Brain pericyte (primary cell): ENCODE data around the gene CDH26.
A peak's percentile ranks its signal among the peaks of the same experiment; 100 is the strongest.

Experiments
- DNase-seq: peaks from one replicate; pipeline ENCODE4 v3.0.0-alpha.2; 2012; ENCODE audit warnings: low read depth, low spot score

Gene CDH26

GRCh38 chr20:59985164-59985563 is 26.9 kb downstream of the CDH26 start:
- no peak for DNase-seq

DNA sequence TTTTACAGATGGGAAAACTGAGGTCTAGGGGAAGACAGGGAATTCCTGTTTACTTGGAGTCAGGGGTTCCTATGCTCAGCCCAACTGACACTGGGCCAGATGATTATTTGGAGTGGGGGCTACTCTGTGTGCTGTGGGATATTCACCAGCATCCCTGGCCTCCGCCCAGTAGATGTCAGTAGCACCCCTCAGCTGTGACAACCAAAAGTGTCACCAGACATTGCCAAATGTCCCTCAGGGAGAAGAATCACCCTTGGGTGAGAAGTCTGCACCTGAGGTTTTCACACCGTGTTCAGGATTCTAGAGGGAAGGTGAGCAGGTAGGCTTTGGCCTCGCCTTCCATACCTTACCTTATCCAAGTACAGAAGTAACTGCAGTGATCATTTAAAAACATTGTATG is 27.6 kb downstream of the CDH26 start:
- DNase-seq: no peak

- DNase-seq: no peak
Measured at GRCh38 chr20:59987135-59987534, 28.9 kb downstream of the CDH26 start.

- no peak for DNase-seq
Measured at GRCh38 chr20:59988141-59988540, 29.9 kb downstream of the CDH26 start.

- no peak for DNase-seq
Measured at GRCh38 chr20:59992526-59993084, 34.4 kb downstream of the CDH26 start.

DNA sequence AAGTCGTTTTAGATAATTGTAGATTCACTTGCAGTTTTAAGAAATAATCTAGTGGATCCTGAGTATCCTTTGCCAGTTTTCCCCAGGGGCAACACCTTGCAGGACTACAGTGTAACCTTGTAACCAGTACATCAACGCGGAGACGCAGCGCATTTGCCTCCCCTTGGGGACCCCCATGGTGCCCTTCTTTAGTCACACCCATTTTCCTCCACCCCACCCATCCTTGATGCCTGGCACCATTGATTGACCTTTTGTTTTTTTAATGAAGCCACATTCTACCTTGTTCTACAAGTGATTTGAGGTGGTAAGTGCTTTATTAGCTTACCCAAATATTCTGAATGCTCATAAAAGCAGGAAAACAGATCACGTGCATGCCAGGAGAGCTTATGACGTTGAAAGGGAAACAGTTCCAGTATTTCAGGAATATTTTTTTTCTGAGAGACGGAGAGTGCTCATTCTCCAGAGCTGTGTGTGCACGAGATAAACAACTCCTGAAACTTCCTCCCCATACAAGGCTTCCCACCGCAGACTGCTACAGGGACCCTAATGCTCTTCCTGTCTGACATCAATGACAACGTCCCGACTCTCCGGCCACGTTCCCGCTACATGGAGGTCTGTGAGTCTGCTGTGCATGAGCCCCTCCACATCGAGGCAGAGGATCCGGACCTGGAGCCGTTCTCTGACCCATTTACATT is 35.7 kb downstream of the CDH26 start:
- DNase-seq: no peak

GRCh38 chr20:59994697-59995122 is 36.5 kb downstream of the CDH26 start:
- DNase-seq: peak; percentile 40

DNA sequence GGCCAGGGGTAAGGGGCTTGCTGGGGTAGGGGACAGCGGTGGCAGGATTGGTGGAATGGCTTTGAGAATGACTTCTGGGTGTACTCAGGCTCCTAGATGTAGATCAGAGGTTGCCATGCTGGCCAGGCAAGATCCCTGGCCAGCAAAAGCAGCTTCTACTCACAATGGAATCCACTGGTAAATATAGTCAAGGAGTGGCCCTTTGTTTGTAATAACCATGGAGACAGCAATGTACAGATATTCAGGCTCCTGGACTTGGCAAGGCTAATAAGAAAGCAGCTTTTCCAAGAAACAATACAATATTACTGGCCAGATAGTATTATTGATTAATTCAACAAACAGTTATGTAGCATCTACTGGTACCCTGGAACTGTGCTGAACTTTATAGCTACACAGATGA is 37.9 kb downstream of the CDH26 start:
- DNase-seq: no peak

DNA sequence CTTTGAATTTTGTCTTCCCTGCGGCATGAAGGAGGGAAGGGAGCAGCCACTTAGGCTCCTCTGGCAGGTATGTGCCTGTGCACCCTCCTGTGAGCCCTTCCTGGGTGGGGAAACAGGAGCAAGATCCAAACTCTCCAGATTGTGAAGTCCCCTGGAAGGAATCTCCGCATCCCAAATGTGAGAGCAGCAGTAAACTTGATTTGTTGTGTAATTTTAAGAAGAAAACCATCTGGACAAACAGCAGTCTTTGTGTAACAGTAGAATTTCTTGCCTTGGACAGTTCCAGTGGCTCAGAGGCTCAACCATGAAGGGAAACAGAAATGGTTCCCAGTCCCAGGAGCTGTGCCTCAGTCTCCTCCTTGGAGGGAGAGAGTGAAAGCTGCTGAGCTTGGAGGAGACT is 39.7 kb downstream of the CDH26 start:
- no peak for DNase-seq

- no peak for DNase-seq
Measured at GRCh38 chr20:59999502-59999901, 41.3 kb downstream of the CDH26 start.

- no peak for DNase-seq
Measured at GRCh38 chr20:60000271-60001042, 42.2 kb downstream of the CDH26 start.

DNA sequence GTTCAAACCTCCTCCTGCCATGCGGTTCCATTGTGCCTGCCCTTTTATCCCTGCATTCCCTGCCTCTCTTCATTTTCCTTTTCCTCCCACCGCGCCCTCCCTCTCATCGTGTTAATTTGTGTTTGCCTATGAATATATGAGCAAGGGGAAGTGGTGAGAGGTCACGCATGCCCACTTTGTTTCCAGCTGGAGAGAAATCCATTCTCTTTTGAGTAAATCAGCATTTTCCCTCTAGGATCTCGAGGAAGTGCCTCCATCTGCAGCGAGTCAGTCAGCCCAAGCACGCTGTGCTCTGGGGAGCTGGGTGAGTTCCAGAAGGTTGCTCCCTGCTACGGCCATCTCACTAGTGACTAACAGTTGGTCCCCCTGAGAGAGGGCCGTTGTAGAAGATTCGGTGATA is 42.9 kb downstream of the CDH26 start:
- no peak for DNase-seq

- DNase-seq: no peak
Measured at GRCh38 chr20:60003776-60004175, 45.6 kb downstream of the CDH26 start.

GRCh38 chr20:60006261-60006660 is 48.0 kb downstream of the CDH26 start:
- no peak for DNase-seq

DNA sequence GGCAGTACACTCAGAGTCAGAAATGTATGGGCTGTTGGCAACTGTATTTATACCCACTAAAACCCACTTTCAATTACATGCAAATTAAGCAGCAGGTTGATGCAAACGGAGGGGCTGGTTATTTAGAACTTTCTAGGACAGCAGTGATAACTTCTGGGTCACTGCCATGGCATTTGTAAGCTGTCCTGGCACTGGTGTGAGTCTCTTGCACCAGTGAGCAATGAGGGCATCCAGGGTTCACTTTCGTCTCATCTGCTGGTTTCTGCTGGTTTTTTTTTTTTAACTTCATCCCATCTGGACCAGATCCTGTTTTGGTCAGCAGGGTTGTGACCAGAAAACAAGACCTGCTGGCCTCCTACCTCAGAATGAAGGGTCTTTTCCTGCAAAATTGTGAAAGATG is 49.2 kb downstream of the CDH26 start:
- no peak for DNase-seq

DNA sequence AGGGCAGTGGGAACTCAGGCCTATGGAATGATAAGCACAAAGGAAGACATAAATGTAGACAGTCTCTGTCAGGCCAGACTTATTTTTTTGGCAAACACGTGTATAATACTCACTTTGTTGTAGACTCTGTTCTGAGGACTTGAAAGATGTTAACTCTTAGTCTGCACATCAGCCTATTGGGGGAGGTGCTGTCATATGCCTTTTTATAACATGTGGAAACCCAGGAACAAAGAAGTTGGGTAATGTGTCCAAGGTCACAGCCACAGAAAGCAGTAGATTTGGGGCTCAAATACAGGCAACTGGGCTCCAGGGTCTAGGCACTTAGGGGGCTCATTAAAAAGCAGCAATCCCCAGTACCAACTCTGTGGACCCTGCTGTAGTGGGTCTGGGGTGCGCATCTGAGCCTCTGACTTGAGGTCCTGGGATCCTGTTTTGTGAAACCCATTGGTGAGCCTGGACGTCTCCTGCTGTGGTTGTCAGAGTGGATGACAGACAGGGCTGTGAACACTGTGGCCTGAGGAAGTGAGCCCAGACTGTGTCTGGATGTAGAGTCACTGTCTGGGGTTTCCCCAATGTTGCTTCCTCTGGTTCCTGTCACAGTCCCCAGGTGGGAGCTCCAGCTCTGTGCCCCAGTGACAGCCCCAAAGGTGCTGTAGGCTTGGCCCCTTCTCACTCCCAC is 50.0 kb downstream of the CDH26 start:
- DNase-seq: no peak

GRCh38 chr20:60009318-60009717 is 51.1 kb downstream of the CDH26 start:
- no peak for DNase-seq

DNA sequence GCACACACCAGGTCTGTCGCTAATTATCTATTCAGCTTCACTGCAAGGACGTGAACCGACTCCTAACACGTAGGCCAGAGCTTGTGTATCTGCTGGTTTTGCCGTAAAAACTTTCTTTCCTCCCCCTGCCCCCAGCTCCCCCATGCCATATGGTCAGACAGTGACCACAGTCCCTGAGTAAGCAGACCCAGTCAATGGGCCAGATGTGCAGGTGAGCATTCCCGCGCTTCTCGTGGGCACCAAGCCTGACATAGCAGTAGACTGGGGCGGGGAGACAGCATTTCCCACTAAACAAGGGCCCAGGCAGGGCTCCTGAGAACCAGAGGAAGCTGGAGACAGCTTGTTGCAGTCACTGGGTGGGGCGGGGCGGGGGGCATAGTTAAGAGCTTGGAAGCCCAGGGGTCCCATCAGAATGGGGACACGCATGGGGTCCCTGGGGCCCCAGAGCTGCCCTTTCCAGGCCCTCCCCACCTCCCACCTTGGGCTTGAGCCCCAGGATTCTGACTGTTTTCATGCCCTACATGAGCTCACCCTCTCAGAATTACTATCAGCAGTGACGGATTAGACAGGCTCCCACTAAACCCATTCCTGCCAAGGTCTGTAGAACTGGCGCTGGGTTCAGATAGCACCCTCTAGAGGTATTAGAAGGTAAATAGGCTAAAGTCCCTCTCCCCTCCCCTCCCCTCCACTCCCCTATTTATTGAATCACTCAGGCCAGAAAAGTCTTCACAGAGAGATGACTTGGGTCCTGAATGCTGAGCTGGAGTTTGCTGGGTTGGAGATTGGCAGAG is 51.8 kb downstream of the CDH26 start:
- no peak for DNase-seq

DNA sequence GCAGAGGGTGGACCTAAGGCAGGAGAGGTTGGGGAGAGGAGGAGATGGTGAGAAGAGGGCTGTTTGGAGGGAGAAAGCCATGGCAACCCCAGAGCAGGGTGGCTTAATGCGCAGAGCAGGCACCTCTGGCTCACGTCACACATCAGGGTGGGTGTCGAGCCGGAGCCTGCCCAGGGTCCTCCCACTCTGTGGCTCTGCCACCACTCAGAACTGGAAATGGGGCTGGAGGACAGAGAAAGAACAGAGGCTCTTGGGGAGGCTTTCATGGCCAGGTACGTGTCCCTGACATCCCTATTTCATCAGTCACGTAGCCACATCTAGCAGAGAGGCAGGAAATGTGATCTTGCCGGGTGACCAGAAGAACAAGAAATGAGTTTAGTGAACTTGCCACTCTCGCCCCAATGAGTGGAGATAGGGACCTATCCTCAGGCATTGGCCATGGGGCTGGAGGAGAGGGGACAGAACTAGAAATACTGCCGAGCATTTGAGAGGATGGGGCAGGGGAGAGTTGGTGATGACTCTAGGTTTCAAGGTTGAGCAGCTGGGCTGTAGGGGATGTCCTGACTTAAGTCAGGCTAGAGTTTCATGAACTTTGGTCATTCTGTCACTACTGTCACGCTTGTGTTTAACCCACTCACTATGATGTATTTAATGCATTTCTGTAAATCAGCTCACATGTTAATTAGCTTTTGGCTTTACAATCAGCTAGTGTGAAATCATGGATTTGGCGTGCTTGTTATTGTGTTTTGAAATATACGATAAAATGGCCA is 52.7 kb downstream of the CDH26 start:
- DNase-seq: no peak
